ENCODE measurements around the gene ATP11A. TPM values are rescaled to one million over a fixed set of nuclear protein-coding genes. Genes with fewer than 3 reads are reported as not detected.

Gene ATP11A
- total RNA-seq, 1 experiment from 2014 or later: 9.4 TPM

- DNase-seq (ENCODE audit: low spot score): peak; percentile 73
- Histone ChIP-seq H3K27ac (ENCODE audit: low read depth, low read length, poor library complexity, severe bottlenecking) (no peak overlapping the region), H3K36me3 (ENCODE audit: insufficient read depth, low read length, poor library complexity, severe bottlenecking) (no peaks in the 10 kb centered on the region), H3K27me3 (replicated peaks; ENCODE audit: insufficient read depth, low read depth, low read length, poor library complexity) (no peaks in the 10 kb centered on the region), H3K9me3 (ENCODE audit: low read depth, low read length, poor library complexity, severe bottlenecking) (no peaks in the 10 kb centered on the region), H3K4me3 (ENCODE audit: low read depth, low read length, poor library complexity, severe bottlenecking) (no peak overlapping the region), H3K4me1 (ENCODE audit: insufficient read depth, low read length, poor library complexity, severe bottlenecking) (no peaks in the 10 kb centered on the region)
- TF ChIP-seq CTCF (conservative IDR thresholded peaks at IDR 0.05; ENCODE audit: low read depth, low read length): peak; percentile 88
- TF ChIP-seq EZH2 (IDR thresholded peaks at IDR 0.05; ENCODE audit: borderline replicate concordance, low read depth, low read length, poor library complexity, severe bottlenecking): no peak
- intact Hi-C loops (cut with micrococcal nuclease; ENCODE audit: unreplicated experiment): loop anchor here (1.0 kb wide), 1 partner anchor 234 kb away; no protein-coding TSS in a partner anchor
- CTCF ChIA-PET: interaction anchor here (0.9 to 1.3 kb wide), 2 partner anchors 12 to 233 kb away, joined by 4 to 7 read pairs; no protein-coding TSS in a partner anchor
- no TSS peak for BruUV-seq (replicated peaks)
- POLR2A ChIA-PET (ENCODE audit: low non-redundant PET): no interaction called here
Observed at GRCh38 chr13:112873851-112874750, 184.3 kb downstream of the ATP11A start.

- BruUV-seq (replicated peaks): no TSS peak
- Histone ChIP-seq H3K36me3 (ENCODE audit: insufficient read depth, low read length, poor library complexity, severe bottlenecking) (no peaks in the 10 kb centered on the region), H3K27ac (ENCODE audit: low read depth, low read length, poor library complexity, severe bottlenecking) (no peak overlapping the region), H3K4me1 (ENCODE audit: insufficient read depth, low read length, poor library complexity, severe bottlenecking) (no peaks in the 10 kb centered on the region), H3K9me3 (ENCODE audit: low read depth, low read length, poor library complexity, severe bottlenecking) (no peaks in the 10 kb centered on the region), H3K4me3 (ENCODE audit: low read depth, low read length, poor library complexity, severe bottlenecking) (no peak overlapping the region), H3K27me3 (replicated peaks; ENCODE audit: insufficient read depth, low read depth, low read length, poor library complexity) (no peaks in the 10 kb centered on the region)
- CTCF ChIA-PET: interaction anchor here (0.9 kb wide), 1 partner anchor 11 kb away, joined by 4 read pairs; no protein-coding TSS in a partner anchor
- TF ChIP-seq CTCF (conservative IDR thresholded peaks at IDR 0.05; ENCODE audit: low read depth, low read length) (no peak; the same call in 1 of the 2 replicates), EZH2 (IDR thresholded peaks at IDR 0.05; ENCODE audit: borderline replicate concordance, low read depth, low read length, poor library complexity, severe bottlenecking) (no peak)
- intact Hi-C loops (cut with micrococcal nuclease; ENCODE audit: unreplicated experiment): loop anchor here (1.0 kb wide), 1 partner anchor 235 kb away; no protein-coding TSS in a partner anchor
- POLR2A ChIA-PET (ENCODE audit: low non-redundant PET): no interaction called here
- no peak for DNase-seq (ENCODE audit: low spot score)
Observed at GRCh38 chr13:112874751-112875300, 185.0 kb downstream of the ATP11A start.

GRCh38 chr13:112875627-112876026, 185.8 kb downstream of the ATP11A start:
- H3K27ac ChIP-seq (ENCODE audit: low read depth, low read length, poor library complexity, severe bottlenecking): no peak overlapping the region
- POLR2A ChIA-PET (ENCODE audit: low non-redundant PET): no interaction called here
- H3K4me1 ChIP-seq (ENCODE audit: insufficient read depth, low read length, poor library complexity, severe bottlenecking): no peaks in the 10 kb centered on the region
- CTCF ChIA-PET: no interaction called here
- no peak overlapping the region for H3K4me3 ChIP-seq (ENCODE audit: low read depth, low read length, poor library complexity, severe bottlenecking)
- H3K36me3 ChIP-seq (ENCODE audit: insufficient read depth, low read length, poor library complexity, severe bottlenecking): no peaks in the 10 kb centered on the region
- intact Hi-C loops (cut with micrococcal nuclease; ENCODE audit: unreplicated experiment): no loop called here
- no peaks in the 10 kb centered on the region for H3K9me3 ChIP-seq (ENCODE audit: low read depth, low read length, poor library complexity, severe bottlenecking)
- no peak for DNase-seq (ENCODE audit: low spot score)
- no TSS peak for BruUV-seq (replicated peaks)
- no peaks in the 10 kb centered on the region for H3K27me3 ChIP-seq (replicated peaks; ENCODE audit: insufficient read depth, low read depth, low read length, poor library complexity)
- TF ChIP-seq CTCF (conservative IDR thresholded peaks at IDR 0.05; ENCODE audit: low read depth, low read length) (no peak), EZH2 (IDR thresholded peaks at IDR 0.05; ENCODE audit: borderline replicate concordance, low read depth, low read length, poor library complexity, severe bottlenecking) (no peak)
